Bronchial epithelial cell (primary cell): Measurements from ENCODE around the gene SEMA3G. TPM values are rescaled to one million over a fixed set of nuclear protein-coding genes. Genes with fewer than 3 reads are reported as not detected.

Experiments used
- DNase-seq: peaks from one replicate; pipeline ENCODE4 v3.0.0-alpha.2; 2010; ENCODE audit warnings: low read depth
- FAIRE-seq: peaks from 2 replicates; lab custom pipeline; 2011; peaks lifted over from hg19 to GRCh38; lab: Jason Lieb, UNC
- H3K27me3 ChIP-seq: 2 replicates; pipeline ENCODE4 v1.5.1; 2011; ENCODE audit warnings: low read length; ENCODE audit not compliant: control insufficient read depth, insufficient read depth
- H3K36me3 ChIP-seq: 2 replicates; pipeline ENCODE4 v1.5.1; 2011; ENCODE audit warnings: low read length; ENCODE audit not compliant: control insufficient read depth, insufficient read depth
- H3K4me3 ChIP-seq: 2 replicates; pipeline ENCODE4 v1.5.1; 2011; ENCODE audit warnings: mild to moderate bottlenecking, low read depth, low read length, control low read depth
- total RNA-seq: library from RNA; depleted of rRNA; stranded (reverse); fragments of >200 nt; gene quantifications from 2 replicates; pipeline ENCODE4 v1.2.1, GENCODE V29; 2014
- TF ChIP-seq, protein P1 (sequence below): IDR thresholded peaks from 2 replicates; pipeline ENCODE4 v1.5.1; 2011; ENCODE audit warnings: mild to moderate bottlenecking, moderate library complexity, low read length, control low read depth, inconsistent platforms; ENCODE audit not compliant: insufficient read depth, severe bottlenecking

SEMA3G gene
- total RNA-seq, 1 donor from 2014 or later = under 0.01 TPM

DNA sequence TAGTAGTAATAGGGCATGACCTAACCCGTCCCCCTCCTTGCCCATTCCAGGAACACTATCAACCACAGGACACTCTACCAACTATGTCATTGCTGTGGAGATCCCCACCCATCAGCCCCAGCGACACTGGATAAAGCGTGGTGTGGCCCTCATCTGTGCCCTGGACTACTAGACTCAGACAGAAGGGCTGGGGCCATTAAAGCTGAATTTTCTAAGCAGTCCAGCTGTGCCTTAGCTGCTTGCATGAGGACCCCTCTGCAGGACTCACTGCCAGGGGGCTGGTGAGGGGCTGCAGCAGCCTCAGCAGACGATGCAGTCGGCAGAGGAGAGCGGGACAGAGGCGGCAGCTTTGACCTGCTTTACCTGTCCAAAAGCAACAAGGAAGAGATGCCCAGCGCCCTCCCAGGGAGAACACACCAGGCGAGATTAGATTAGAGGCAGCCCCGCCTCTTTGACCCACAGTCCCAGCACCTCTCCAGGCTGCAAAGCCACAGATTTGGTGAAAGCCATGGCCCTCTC, 44.6 kb downstream of the SEMA3G start:
- TF ChIP-seq, protein P1, sequence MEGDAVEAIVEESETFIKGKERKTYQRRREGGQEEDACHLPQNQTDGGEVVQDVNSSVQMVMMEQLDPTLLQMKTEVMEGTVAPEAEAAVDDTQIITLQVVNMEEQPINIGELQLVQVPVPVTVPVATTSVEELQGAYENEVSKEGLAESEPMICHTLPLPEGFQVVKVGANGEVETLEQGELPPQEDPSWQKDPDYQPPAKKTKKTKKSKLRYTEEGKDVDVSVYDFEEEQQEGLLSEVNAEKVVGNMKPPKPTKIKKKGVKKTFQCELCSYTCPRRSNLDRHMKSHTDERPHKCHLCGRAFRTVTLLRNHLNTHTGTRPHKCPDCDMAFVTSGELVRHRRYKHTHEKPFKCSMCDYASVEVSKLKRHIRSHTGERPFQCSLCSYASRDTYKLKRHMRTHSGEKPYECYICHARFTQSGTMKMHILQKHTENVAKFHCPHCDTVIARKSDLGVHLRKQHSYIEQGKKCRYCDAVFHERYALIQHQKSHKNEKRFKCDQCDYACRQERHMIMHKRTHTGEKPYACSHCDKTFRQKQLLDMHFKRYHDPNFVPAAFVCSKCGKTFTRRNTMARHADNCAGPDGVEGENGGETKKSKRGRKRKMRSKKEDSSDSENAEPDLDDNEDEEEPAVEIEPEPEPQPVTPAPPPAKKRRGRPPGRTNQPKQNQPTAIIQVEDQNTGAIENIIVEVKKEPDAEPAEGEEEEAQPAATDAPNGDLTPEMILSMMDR = no peak
- DNase-seq = no peak
- Histone ChIP-seq H3K27me3 (no peaks in the 10 kb centered on the region), H3K4me3 (no peak overlapping the region), H3K36me3 (peaks cover 32% of the 10 kb centered on the region)
- no peak for FAIRE-seq

DNA sequence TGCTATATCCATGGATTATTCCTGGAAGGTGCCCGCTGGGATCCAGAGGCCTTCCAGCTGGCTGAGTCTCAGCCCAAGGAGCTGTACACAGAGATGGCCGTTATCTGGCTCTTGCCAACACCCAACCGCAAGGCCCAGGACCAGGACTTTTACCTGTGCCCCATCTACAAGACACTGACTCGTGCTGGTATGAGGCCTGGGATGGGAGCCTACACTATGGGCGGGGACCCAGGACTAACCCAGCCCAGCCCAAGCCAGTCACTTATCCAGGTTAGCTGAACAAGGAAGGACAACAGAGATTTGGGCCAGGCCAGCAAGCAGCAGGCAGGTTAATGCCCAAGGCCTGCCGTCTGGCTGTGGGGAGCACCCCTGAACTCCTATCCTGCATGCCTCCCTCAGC, 45.3 kb downstream of the SEMA3G start:
- H3K27me3 ChIP-seq = no peaks in the 10 kb centered on the region
- FAIRE-seq = no peak

DNA sequence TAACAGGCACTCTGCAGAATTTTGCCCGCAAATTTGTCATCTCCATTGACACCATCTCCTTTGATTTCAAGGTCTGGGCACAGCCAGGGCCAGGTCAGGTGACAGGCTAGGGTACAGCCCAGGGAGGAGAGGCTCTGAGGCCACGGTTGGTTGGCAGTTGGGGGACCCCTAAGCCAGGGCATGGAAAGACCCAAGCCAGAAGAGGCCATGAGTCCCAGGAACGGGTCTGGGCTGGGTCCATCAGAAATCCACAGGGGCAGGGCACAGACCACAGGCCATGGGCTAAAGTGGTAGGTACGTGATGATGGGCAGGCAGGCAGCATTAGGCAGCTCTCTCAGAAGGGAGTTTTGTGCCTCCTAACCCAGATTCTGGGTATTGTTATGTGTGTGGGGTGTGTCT, 45.8 kb downstream of the SEMA3G start:
- no peak for FAIRE-seq

More for the DNA sequence above, 45.3 kb downstream of the SEMA3G start:
- no peak for DNase-seq
- Histone ChIP-seq H3K4me3 (no peak overlapping the region), H3K36me3 (peaks cover 32% of the 10 kb centered on the region)
- TF ChIP-seq, protein P1 = no peak

DNA sequence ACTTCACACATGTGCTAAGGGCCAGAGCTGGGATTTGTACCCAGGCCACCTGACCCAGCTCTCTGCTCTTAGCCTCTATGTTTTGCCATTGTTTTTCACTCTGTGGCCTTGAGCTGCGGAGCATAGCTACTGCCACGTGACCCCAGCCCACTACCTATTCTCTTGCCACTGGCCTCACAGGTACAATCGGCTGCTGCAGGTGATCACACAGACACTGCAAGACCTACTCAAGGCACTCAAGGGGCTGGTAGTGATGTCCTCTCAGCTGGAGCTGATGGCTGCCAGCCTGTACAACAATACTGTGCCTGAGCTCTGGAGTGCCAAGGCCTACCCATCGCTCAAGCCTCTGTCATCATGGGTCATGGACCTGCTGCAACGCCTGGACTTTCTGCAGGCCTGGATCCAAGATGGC, 46.2 kb downstream of the SEMA3G start:
- no peak for DNase-seq
- TF ChIP-seq, protein P1 = no peak
- FAIRE-seq = no peak
- Histone ChIP-seq H3K36me3 (peaks cover 23% of the 10 kb centered on the region), H3K4me3 (no peak overlapping the region), H3K27me3 (no peaks in the 10 kb centered on the region)

More for the DNA sequence above, 45.8 kb downstream of the SEMA3G start:
- TF ChIP-seq, protein P1 = no peak
- DNase-seq = no peak
- Histone ChIP-seq H3K4me3 (no peak overlapping the region), H3K27me3 (no peaks in the 10 kb centered on the region), H3K36me3 (peaks cover 28% of the 10 kb centered on the region)

DNA sequence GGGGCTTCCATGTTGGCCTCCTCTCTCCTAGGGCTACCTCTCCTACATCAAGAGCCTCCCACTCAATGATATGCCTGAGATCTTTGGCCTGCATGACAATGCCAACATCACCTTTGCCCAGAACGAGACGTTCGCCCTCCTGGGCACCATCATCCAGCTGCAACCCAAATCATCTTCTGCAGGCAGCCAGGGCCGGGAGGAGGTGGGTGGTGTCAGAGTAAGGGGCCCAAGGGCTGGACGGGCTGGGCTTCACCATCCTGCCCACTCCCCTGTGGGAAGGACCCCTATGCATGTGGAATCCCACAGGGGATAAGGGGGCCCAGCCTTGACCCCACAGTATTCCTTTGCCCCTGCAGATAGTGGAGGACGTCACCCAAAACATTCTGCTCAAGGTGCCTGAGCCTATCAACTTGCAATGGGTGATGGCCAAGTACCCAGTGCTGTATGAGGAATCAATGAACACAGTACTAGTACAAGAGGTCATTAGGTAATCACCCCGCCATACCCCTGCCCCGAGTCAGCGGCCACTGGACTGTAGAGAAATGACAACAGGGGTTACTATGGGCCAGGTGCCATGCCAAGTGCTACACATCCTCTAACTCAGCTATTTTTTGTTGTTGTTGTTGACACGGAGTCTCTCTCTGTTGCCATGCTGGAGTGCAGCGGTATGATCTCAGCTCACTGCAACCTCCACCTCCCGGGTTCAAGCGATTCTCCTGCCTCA, 47.1 kb downstream of the SEMA3G start:
- H3K27me3 ChIP-seq = no peaks in the 10 kb centered on the region
- peaks cover 15% of the 10 kb centered on the region for H3K36me3 ChIP-seq
- DNase-seq = no peak
- TF ChIP-seq, protein P1 = no peak
- no peak overlapping the region for H3K4me3 ChIP-seq
- no peak for FAIRE-seq
